ENCODE data around the gene CCDC12. TPM values are rescaled to one million over a fixed set of nuclear protein-coding genes. Genes with fewer than 3 reads are reported as not detected.

Gene CCDC12
- total and polyA plus RNA-seq, 2 of the 13 experiments (the other 11 are each of a cell fraction or from before 2014, with no cell fraction given): 30.1 to 49.5 TPM

- TF ChIP-seq SRSF9 (IDR thresholded peaks at IDR 0.05; ENCODE audit: borderline replicate concordance, insufficient read depth, low read depth, low read length, poor library complexity, severe bottlenecking) (no peak), RBAK (CRISPR knock-in tag; IDR thresholded peaks at IDR 0.05) (no peak), ZNF552 (CRISPR knock-in tag; IDR thresholded peaks at IDR 0.05; ENCODE audit: borderline replicate concordance) (peak; percentile 58; the same call in 1 of the 2 replicates), TARDBP (CRISPR knock-in tag; IDR thresholded peaks at IDR 0.05) (peak; percentile 81), PBX2 (CRISPR knock-in tag; IDR thresholded peaks at IDR 0.05) (no peak), ZNF563 (CRISPR knock-in tag; IDR thresholded peaks at IDR 0.05) (no peak; the same call in 1 of the 2 replicates), ZNF407 (CRISPR knock-in tag; IDR thresholded peaks at IDR 0.05; ENCODE audit: not compliant biosample characterization) (peak; percentile 45), JUND (CRISPR knock-in tag; IDR thresholded peaks at IDR 0.05) (no peak), ZNF543 (CRISPR knock-in tag; IDR thresholded peaks at IDR 0.05) (no peak), RELA (CRISPR knock-in tag; IDR thresholded peaks at IDR 0.05) (no peak), ZFAT (CRISPR knock-in tag; conservative IDR thresholded peaks at IDR 0.05) (no peak), MAFG (CRISPR knock-in tag; IDR thresholded peaks at IDR 0.05) (no peak), SIX4 (CRISPR knock-in tag; IDR thresholded peaks at IDR 0.05) (no peak), ADNP (CRISPR knock-in tag; IDR thresholded peaks at IDR 0.05) (no peak), PAWR (CRISPR knock-in tag; IDR thresholded peaks at IDR 0.05; ENCODE audit: borderline replicate concordance) (no peak), ZNF329 (CRISPR knock-in tag; IDR thresholded peaks at IDR 0.05; ENCODE audit: low read depth) (peak; percentile 40; the same call in 1 of the 2 replicates), KDM6A (CRISPR knock-in tag; IDR thresholded peaks at IDR 0.05; ENCODE audit: low read depth) (no peak), ZNF513 (CRISPR knock-in tag; conservative IDR thresholded peaks at IDR 0.05) (no peak), ZNF878 (CRISPR knock-in tag; IDR thresholded peaks at IDR 0.05) (no peak)
Measured at GRCh38 chr3:46976326-46977190, at the start of gene CCDC12 (continued).
